ENCODE results near the gene ZNF541. TPM values are rescaled to one million over a fixed set of nuclear protein-coding genes. Genes with fewer than 3 reads are reported as not detected.

Gene ZNF541
- total RNA-seq, 1 experiment from 2014 or later, result 0.07 TPM

- TF ChIP-seq, protein P1, sequence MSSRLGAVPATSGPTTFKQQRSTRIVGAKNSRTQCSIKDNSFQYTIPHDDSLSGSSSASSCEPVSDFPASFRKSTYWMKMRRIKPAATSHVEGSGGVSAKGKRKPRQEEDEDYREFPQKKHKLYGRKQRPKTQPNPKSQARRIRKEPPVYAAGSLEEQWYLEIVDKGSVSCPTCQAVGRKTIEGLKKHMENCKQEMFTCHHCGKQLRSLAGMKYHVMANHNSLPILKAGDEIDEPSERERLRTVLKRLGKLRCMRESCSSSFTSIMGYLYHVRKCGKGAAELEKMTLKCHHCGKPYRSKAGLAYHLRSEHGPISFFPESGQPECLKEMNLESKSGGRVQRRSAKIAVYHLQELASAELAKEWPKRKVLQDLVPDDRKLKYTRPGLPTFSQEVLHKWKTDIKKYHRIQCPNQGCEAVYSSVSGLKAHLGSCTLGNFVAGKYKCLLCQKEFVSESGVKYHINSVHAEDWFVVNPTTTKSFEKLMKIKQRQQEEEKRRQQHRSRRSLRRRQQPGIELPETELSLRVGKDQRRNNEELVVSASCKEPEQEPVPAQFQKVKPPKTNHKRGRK (CRISPR knock-in tag; IDR thresholded peaks at IDR 0.05; ENCODE audit: borderline replicate concordance), result no peak
- TF ChIP-seq AR (CRISPR knock-in tag; IDR thresholded peaks at IDR 0.05) (no peak), MYBL2 (CRISPR knock-in tag; IDR thresholded peaks at IDR 0.05) (peak; percentile 27; the same call in 1 of the 2 replicates), NR2C2 (CRISPR knock-in tag; IDR thresholded peaks at IDR 0.05) (no peak), ZNF423 (CRISPR knock-in tag; IDR thresholded peaks at IDR 0.05) (peak; percentile 44; the same call in 1 of the 2 replicates), EMX1 (CRISPR knock-in tag; IDR thresholded peaks at IDR 0.05) (no peak), ETV6 (CRISPR knock-in tag; IDR thresholded peaks at IDR 0.05) (no peak), SOX15 (CRISPR knock-in tag; IDR thresholded peaks at IDR 0.05) (no peak), FOXK1 (CRISPR knock-in tag; IDR thresholded peaks at IDR 0.05) (no peak), ZNF219 (CRISPR knock-in tag; IDR thresholded peaks at IDR 0.05; ENCODE audit: borderline replicate concordance) (no peak), ATF3 (CRISPR knock-in tag; conservative IDR thresholded peaks at IDR 0.05) (no peak), GABPB1 (CRISPR knock-in tag; IDR thresholded peaks at IDR 0.05) (no peak), KAT7 (CRISPR knock-in tag; IDR thresholded peaks at IDR 0.05; ENCODE audit: borderline replicate concordance) (no peak), ZNF138 (CRISPR knock-in tag; conservative IDR thresholded peaks at IDR 0.05) (no peak), TEAD4 (CRISPR knock-in tag; IDR thresholded peaks at IDR 0.05) (peak; percentile 44; the same call in 1 of the 2 replicates), IRF2 (CRISPR knock-in tag; IDR thresholded peaks at IDR 0.05; ENCODE audit: borderline replicate concordance, low read depth) (no peak), ZNF121 (CRISPR knock-in tag; IDR thresholded peaks at IDR 0.05) (no peak; the same call in 1 of the 2 replicates), RELA (CRISPR knock-in tag; IDR thresholded peaks at IDR 0.05; ENCODE audit: borderline replicate concordance) (no peak), ARID4B (CRISPR knock-in tag; IDR thresholded peaks at IDR 0.05; ENCODE audit: borderline replicate concordance) (no peak)
- TF ChIP-seq, protein P2, sequence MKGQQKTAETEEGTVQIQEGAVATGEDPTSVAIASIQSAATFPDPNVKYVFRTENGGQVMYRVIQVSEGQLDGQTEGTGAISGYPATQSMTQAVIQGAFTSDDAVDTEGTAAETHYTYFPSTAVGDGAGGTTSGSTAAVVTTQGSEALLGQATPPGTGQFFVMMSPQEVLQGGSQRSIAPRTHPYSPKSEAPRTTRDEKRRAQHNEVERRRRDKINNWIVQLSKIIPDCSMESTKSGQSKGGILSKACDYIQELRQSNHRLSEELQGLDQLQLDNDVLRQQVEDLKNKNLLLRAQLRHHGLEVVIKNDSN (CRISPR knock-in tag; IDR thresholded peaks at IDR 0.05), result no peak
- TF ChIP-seq, protein P3, sequence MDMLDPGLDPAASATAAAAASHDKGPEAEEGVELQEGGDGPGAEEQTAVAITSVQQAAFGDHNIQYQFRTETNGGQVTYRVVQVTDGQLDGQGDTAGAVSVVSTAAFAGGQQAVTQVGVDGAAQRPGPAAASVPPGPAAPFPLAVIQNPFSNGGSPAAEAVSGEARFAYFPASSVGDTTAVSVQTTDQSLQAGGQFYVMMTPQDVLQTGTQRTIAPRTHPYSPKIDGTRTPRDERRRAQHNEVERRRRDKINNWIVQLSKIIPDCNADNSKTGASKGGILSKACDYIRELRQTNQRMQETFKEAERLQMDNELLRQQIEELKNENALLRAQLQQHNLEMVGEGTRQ (CRISPR knock-in tag; IDR thresholded peaks at IDR 0.05), result no peak
- TF ChIP-seq, protein P4, sequence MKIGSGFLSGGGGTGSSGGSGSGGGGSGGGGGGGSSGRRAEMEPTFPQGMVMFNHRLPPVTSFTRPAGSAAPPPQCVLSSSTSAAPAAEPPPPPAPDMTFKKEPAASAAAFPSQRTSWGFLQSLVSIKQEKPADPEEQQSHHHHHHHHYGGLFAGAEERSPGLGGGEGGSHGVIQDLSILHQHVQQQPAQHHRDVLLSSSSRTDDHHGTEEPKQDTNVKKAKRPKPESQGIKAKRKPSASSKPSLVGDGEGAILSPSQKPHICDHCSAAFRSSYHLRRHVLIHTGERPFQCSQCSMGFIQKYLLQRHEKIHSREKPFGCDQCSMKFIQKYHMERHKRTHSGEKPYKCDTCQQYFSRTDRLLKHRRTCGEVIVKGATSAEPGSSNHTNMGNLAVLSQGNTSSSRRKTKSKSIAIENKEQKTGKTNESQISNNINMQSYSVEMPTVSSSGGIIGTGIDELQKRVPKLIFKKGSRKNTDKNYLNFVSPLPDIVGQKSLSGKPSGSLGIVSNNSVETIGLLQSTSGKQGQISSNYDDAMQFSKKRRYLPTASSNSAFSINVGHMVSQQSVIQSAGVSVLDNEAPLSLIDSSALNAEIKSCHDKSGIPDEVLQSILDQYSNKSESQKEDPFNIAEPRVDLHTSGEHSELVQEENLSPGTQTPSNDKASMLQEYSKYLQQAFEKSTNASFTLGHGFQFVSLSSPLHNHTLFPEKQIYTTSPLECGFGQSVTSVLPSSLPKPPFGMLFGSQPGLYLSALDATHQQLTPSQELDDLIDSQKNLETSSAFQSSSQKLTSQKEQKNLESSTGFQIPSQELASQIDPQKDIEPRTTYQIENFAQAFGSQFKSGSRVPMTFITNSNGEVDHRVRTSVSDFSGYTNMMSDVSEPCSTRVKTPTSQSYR (CRISPR knock-in tag; IDR thresholded peaks at IDR 0.05), result no peak
Measured at GRCh38 chr19:47598407-47599349, 25.7 kb upstream of the ZNF541 start (continued).
